Measurements from ENCODE around the gene TMC8.
"Not testable (repeated sequence)": the region's sequence is repeated elsewhere in the genome, so short reads cannot be mapped to it uniquely, and the experiment has no call there.

TMC8 gene

GRCh38 chr17:78130437-78131101, at the start of gene TMC8:
TMC8 (plus strand) TSS chr17:78130771; CDS start chr17:78131589, 818 bp downstream.
- TF ChIP-seq, protein P1, sequence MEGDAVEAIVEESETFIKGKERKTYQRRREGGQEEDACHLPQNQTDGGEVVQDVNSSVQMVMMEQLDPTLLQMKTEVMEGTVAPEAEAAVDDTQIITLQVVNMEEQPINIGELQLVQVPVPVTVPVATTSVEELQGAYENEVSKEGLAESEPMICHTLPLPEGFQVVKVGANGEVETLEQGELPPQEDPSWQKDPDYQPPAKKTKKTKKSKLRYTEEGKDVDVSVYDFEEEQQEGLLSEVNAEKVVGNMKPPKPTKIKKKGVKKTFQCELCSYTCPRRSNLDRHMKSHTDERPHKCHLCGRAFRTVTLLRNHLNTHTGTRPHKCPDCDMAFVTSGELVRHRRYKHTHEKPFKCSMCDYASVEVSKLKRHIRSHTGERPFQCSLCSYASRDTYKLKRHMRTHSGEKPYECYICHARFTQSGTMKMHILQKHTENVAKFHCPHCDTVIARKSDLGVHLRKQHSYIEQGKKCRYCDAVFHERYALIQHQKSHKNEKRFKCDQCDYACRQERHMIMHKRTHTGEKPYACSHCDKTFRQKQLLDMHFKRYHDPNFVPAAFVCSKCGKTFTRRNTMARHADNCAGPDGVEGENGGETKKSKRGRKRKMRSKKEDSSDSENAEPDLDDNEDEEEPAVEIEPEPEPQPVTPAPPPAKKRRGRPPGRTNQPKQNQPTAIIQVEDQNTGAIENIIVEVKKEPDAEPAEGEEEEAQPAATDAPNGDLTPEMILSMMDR (conservative IDR thresholded peaks at IDR 0.05), result no peak
- TF ChIP-seq ZFX (IDR thresholded peaks at IDR 0.05), result no peak
- H3K27ac ChIP-seq, result peak within 1 kb of the TSS; percentile 97

GRCh38 chr17:78081551-78081950, 49.0 kb upstream of the TMC8 start:
- TF ChIP-seq, protein P1 (conservative IDR thresholded peaks at IDR 0.05), result no peak
- TF ChIP-seq ZFX (IDR thresholded peaks at IDR 0.05), result no peak

DNA sequence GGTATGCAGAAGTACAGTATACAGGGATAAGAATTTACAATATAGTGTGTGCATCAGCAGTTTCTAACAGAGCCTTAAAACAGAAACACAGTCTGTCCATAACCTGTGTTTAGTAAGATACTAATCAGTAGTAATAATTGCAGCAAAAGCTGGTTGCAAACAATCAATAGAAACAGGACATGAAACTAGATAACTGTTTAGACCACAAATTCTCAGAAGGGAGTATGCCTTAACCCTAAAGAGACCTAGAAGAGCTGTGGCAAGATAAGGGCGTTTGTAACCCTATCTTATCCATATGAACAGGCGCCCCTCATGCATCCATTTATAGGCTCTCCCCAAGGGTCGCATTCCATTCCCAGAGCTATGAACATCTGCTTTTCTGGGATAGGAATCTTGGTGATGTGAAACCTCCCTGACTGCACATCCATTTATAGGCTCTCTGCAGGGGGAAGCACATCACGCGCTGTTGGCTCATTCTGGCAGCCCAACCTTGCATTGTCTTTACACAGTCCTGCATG, 48.2 kb upstream of the TMC8 start:
- H3K27ac ChIP-seq, result not testable (repeated sequence)

More at GRCh38 chr17:78081551-78081950, 49.0 kb upstream of the TMC8 start:
- H3K27ac ChIP-seq, result no peak overlapping the region

DNA sequence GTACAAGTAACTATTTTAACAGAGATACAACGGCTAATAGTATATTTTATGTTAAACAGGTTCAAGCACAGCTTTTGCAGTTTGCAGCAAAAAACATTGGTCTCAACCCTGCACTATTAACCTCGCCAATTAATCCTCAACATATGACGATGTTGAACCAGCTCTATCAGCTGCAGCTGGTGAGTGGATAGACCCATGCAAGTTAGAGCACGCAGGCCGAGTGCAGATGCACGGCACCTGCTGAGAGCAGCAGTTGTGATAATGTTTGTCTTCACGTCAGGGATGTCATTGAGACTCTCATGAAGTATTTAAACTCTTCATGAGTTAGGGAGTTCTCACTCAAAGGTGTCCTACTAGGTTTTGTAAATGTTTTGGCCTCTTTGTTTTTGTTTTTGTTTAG, 47.6 kb upstream of the TMC8 start:
- TF ChIP-seq, protein P1 (conservative IDR thresholded peaks at IDR 0.05), result no peak
- TF ChIP-seq ZFX (IDR thresholded peaks at IDR 0.05), result no peak

DNA sequence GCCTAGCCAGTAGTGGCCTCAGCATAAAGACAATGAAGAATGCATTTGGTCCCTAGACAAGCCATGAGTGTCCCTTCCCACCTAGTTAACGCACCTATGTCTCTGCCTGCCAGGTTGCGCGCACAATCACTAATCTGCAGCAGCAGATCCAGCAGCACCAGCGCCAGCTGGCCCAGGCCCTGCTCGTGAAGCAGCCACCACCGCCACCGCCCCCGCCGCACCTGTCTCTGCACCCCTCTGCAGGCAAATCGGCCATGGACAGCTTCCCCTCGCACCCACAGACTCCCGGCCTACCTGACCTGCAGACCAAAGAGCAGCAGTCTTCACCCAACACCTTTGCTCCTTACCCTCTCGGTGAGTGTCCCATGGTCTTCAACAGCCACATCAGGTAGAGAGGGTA, 43.8 kb upstream of the TMC8 start:
- H3K27ac ChIP-seq, result no peak overlapping the region
- TF ChIP-seq, protein P1 (conservative IDR thresholded peaks at IDR 0.05), result no peak
- no peak for TF ChIP-seq ZFX (IDR thresholded peaks at IDR 0.05)

More for the DNA sequence above, 47.6 kb upstream of the TMC8 start:
- no peak overlapping the region for H3K27ac ChIP-seq

DNA sequence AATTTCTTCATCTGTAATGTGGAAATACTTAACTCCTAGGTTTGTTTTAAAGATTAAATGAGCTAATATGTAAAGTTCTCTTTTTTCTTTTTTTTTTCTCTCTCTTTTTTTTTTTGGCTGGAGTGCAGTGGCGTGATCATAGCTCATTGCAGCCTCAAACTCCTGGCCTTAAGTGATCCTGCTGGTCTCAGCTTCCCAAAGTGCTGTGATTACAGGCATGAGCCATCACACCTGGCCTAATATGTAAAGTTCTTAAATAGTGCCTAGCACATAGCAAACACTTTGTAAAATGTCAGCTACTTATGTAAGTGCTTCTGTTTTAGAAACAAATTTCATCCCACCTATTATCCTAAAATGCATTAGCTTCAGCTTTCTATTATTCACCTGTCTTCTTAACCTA, 42.0 kb upstream of the TMC8 start:
- no peak overlapping the region for H3K27ac ChIP-seq
- TF ChIP-seq ZFX (IDR thresholded peaks at IDR 0.05), result no peak
- TF ChIP-seq, protein P1 (conservative IDR thresholded peaks at IDR 0.05), result no peak

GRCh38 chr17:78089576-78090281, 40.8 kb upstream of the TMC8 start:
- TF ChIP-seq, protein P1 (conservative IDR thresholded peaks at IDR 0.05), result no peak
- no peak for TF ChIP-seq ZFX (IDR thresholded peaks at IDR 0.05)
- no peak overlapping the region for H3K27ac ChIP-seq
